ENCODE results near the gene ZNF532. TPM values are rescaled to one million over a fixed set of nuclear protein-coding genes. Genes with fewer than 3 reads are reported as not detected.

ZNF532 gene
- total and polyA plus RNA-seq, 9 of the 15 experiments (the other 6 are each of a cell fraction or from before 2014, with no cell fraction given): 0.42 TPM; not detected in 8

DNA sequence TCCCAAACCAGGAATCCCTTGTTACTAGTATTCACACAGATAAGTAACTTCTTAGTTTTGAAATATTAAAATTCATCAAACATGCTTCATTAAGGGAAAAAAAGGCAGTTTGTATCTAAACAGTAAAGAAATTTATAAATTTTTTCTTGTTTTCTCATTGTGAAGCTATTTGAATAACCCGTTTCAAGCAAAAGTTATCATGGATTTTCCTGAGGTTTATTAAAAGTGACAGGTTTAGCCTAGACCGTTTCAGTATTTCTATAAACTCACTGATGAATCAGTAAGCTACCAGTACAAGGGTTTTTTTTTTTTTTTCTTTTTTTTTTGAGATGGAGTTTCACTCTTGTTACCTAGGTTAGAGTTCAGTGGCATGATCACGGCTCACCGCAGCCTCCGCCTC is 20.0 kb downstream of the ZNF532 start:
- CTCF ChIA-PET (ENCODE audit: low intra/inter-chr PET ratio): no interaction called here
- no peak for DNase-seq (ENCODE audit: extremely low read depth in 1 of 4, low spot score in 3 of 4)
- Histone ChIP-seq H3K4me3 (no peak overlapping the region), H3K9me1 (ENCODE audit: control insufficient read depth, insufficient read depth, low read length) (no peaks in the 10 kb centered on the region), H3K4me2 (ENCODE audit: insufficient read depth, low read length) (no peak overlapping the region), H3K4me1 (replicated peaks in 1 of 2; ENCODE audit: control insufficient read depth in 2 of 2, insufficient read depth in 2 of 2, low read length in 2 of 2) (no peaks in the 10 kb centered on the region), H3K27me3 (ENCODE audit: control insufficient read depth in 2 of 2, insufficient read depth in 2 of 2, low read length in 2 of 2) (no peaks in the 10 kb centered on the region), H4K20me1 (replicated peaks; ENCODE audit: control insufficient read depth, insufficient read depth, low read length) (no peaks in the 10 kb centered on the region), H3K27ac (ENCODE audit: extremely low read depth, low read depth, low read length) (no peak overlapping the region), H3K79me2 (ENCODE audit: control insufficient read depth, insufficient read depth, low read length) (no peaks in the 10 kb centered on the region), H3K9me3 (replicated peaks; ENCODE audit: control insufficient read depth, insufficient read depth, low read depth, low read length) (no peaks in the 10 kb centered on the region), H2AFZ (ENCODE audit: low read depth, low read length) (no peak overlapping the region), H3K9ac (ENCODE audit: insufficient read depth in 1 of 2, low read depth in 2 of 2, low read length in 2 of 2) (no peak overlapping the region), H3K36me3 (ENCODE audit: control insufficient read depth, insufficient read depth, low read length) (no peaks in the 10 kb centered on the region)
- no peak for ATAC-seq
- BruUV-seq (replicated peaks): no TSS peak
- 11% methylated on average over 3 of the region's 5 CpGs for WGBS (ENCODE audit: insufficient coverage, low coverage, missing lambda C conversion rate)
- FAIRE-seq: no peak
- TF ChIP-seq POLR3G (IDR thresholded peaks at IDR 0.05; ENCODE audit: extremely low read depth, insufficient read length, insufficient replicate concordance) (no peak), ARHGAP35 (IDR thresholded peaks at IDR 0.05; ENCODE audit: partially characterized antibody) (no peak)
- TF ChIP-seq, protein P1, sequence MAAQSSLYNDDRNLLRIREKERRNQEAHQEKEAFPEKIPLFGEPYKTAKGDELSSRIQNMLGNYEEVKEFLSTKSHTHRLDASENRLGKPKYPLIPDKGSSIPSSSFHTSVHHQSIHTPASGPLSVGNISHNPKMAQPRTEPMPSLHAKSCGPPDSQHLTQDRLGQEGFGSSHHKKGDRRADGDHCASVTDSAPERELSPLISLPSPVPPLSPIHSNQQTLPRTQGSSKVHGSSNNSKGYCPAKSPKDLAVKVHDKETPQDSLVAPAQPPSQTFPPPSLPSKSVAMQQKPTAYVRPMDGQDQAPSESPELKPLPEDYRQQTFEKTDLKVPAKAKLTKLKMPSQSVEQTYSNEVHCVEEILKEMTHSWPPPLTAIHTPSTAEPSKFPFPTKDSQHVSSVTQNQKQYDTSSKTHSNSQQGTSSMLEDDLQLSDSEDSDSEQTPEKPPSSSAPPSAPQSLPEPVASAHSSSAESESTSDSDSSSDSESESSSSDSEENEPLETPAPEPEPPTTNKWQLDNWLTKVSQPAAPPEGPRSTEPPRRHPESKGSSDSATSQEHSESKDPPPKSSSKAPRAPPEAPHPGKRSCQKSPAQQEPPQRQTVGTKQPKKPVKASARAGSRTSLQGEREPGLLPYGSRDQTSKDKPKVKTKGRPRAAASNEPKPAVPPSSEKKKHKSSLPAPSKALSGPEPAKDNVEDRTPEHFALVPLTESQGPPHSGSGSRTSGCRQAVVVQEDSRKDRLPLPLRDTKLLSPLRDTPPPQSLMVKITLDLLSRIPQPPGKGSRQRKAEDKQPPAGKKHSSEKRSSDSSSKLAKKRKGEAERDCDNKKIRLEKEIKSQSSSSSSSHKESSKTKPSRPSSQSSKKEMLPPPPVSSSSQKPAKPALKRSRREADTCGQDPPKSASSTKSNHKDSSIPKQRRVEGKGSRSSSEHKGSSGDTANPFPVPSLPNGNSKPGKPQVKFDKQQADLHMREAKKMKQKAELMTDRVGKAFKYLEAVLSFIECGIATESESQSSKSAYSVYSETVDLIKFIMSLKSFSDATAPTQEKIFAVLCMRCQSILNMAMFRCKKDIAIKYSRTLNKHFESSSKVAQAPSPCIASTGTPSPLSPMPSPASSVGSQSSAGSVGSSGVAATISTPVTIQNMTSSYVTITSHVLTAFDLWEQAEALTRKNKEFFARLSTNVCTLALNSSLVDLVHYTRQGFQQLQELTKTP (IDR thresholded peaks at IDR 0.05; ENCODE audit: low read depth in 1 of 2, partially characterized antibody in 2 of 2): no peak
- in situ Hi-C loops (cut with MboI) (no loop called here), intact Hi-C loops (cut with micrococcal nuclease) (no loop called here)
- POLR2A ChIA-PET: no interaction called here
